ENCODE data around the gene NRF1. TPM values are rescaled to one million over a fixed set of nuclear protein-coding genes. Genes with fewer than 3 reads are reported as not detected.

NRF1 gene
- total and polyA plus RNA-seq, 2 of the 13 experiments (the other 11 are each of a cell fraction or from before 2014, with no cell fraction given), result 9.3 to 10.1 TPM

DNA sequence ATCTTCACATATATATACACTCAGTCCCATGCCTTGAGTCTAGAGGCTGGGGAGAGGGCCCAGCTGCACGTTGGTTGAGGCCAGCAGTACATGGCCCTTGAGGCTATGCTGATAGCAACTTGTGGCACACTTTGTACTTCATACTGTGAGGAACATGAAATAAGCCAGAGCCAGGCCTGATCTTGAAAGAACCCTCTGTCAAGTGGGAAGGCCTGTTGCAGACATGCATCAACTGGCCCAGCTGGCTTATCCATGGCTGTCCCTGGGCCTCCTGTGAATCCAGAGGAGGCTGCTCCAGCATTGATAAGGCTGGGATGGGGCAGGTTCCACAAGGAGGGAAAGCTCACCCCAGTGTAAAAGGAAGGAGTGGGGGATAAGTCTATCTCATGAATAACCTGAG, 140.4 kb downstream of the NRF1 start:
- 83% methylated on average over 1 of the region's 1 CpG for WGBS (ENCODE audit: low lambda C conversion rate)
- FAIRE-seq, result no peak

DNA sequence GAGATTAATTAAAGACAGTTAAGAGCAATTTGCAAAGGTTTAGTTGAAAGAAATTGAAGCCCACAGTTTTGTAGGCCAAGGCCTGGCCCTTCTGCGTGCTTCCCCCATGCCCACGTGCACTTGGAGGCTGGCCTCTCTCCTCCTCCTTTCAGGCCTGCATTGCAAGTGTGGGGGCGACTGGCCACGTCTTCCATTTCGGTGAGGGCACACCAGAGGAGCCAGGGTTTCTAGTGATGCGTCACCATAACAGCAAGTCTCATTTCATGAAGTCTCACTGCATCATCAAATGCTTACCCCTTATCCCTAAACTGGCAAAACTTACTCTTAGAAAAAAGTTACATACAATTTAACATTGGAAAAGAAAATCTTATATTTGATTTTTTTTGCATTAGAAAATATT, 141.2 kb downstream of the NRF1 start:
- ChIA-PET CTCF (ENCODE audit: low intra/inter-chr PET ratio, low total read pairs) (no interaction called here), POLR2A (no interaction called here)
- BruUV-seq (replicated peaks), result no TSS peak
- Histone ChIP-seq H3K4me3 (replicated peaks in 1 of 3; ENCODE audit: insufficient read depth in 1 of 3, low read depth in 2 of 3, low read length in 3 of 3) (no peak overlapping the region), H3K27me3 (ENCODE audit: control insufficient read depth in 1 of 2, insufficient read depth in 2 of 2, low read length in 2 of 2) (no peaks in the 10 kb centered on the region), H3K4me2 (ENCODE audit: low read depth, low read length) (no peak overlapping the region), H3K9ac (ENCODE audit: insufficient read depth, low read depth, low read length) (no peak overlapping the region), H3K9me3 (ENCODE audit: low read length) (no peaks in the 10 kb centered on the region), H3K36me3 (replicated peaks in 1 of 2; ENCODE audit: control insufficient read depth in 1 of 2, insufficient read depth in 2 of 2, low read length in 2 of 2) (peaks cover 3 to 23% of the 10 kb centered on the region in 2 experiments; a peak in 3 of 5 replicates), H3K79me2 (ENCODE audit: insufficient read depth, low read length) (no peaks in the 10 kb centered on the region), H2AFZ (ENCODE audit: low read length) (no peak overlapping the region), H3K27ac (ENCODE audit: extremely low read length, insufficient read depth, low read length) (no peak overlapping the region), H4K20me1 (ENCODE audit: insufficient read depth, low read length) (no peaks in the 10 kb centered on the region), H3K4me1 (ENCODE audit: insufficient read depth, low read length) (no peaks in the 10 kb centered on the region)
- intact Hi-C loops (cut with micrococcal nuclease; ENCODE audit: unreplicated experiment), result no loop called here
- in situ Hi-C loops (cut with HindIII; ENCODE audit: extremely low pct_ligation_motif_present, low pct_unique_long_range_greater_than_20kb), result no loop called here
- ATAC-seq, result no peak
- DNase-seq (ENCODE audit: low spot score), result no peak
- FAIRE-seq, result no peak
- WGBS (ENCODE audit: low lambda C conversion rate), result 95% methylated on average over 6 of the region's 6 CpGs
- TF ChIP-seq KDM2A (CRISPR knock-in tag; IDR thresholded peaks at IDR 0.05; ENCODE audit: borderline replicate concordance, low read depth) (no peak), ZNF562 (CRISPR knock-in tag; IDR thresholded peaks at IDR 0.05; ENCODE audit: borderline replicate concordance) (no peak), HOXA3 (CRISPR knock-in tag; IDR thresholded peaks at IDR 0.05) (no peak), GLI4 (CRISPR knock-in tag; IDR thresholded peaks at IDR 0.05; ENCODE audit: borderline replicate concordance) (no peak), NFYB (CRISPR knock-in tag; IDR thresholded peaks at IDR 0.05) (no peak), ZNF441 (CRISPR knock-in tag; IDR thresholded peaks at IDR 0.05; ENCODE audit: borderline replicate concordance) (no peak), MTF2 (CRISPR knock-in tag; IDR thresholded peaks at IDR 0.05; ENCODE audit: borderline replicate concordance) (no peak), ZNF224 (CRISPR knock-in tag; IDR thresholded peaks at IDR 0.05) (no peak)
- TF ChIP-seq, protein P1, sequence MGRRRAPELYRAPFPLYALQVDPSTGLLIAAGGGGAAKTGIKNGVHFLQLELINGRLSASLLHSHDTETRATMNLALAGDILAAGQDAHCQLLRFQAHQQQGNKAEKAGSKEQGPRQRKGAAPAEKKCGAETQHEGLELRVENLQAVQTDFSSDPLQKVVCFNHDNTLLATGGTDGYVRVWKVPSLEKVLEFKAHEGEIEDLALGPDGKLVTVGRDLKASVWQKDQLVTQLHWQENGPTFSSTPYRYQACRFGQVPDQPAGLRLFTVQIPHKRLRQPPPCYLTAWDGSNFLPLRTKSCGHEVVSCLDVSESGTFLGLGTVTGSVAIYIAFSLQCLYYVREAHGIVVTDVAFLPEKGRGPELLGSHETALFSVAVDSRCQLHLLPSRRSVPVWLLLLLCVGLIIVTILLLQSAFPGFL (CRISPR knock-in tag; IDR thresholded peaks at IDR 0.05), result no peak
- TF ChIP-seq, protein P2, sequence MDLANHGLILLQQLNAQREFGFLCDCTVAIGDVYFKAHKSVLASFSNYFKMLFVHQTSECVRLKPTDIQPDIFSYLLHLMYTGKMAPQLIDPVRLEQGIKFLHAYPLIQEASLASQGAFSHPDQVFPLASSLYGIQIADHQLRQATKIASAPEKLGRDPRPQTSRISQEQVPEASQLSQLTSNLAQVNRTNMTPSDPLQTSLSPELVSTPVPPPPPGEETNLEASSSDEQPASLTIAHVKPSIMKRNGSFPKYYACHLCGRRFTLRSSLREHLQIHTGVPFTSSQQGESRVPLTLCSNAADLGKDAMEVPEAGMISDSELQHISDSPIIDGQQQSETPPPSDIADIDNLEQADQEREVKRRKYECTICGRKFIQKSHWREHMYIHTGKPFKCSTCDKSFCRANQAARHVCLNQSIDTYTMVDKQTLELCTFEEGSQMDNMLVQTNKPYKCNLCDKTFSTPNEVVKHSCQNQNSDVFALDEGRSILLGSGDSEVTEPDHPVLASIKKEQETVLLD (CRISPR knock-in tag; IDR thresholded peaks at IDR 0.05; ENCODE audit: low read depth), result no peak
- TF ChIP-seq, protein P3, sequence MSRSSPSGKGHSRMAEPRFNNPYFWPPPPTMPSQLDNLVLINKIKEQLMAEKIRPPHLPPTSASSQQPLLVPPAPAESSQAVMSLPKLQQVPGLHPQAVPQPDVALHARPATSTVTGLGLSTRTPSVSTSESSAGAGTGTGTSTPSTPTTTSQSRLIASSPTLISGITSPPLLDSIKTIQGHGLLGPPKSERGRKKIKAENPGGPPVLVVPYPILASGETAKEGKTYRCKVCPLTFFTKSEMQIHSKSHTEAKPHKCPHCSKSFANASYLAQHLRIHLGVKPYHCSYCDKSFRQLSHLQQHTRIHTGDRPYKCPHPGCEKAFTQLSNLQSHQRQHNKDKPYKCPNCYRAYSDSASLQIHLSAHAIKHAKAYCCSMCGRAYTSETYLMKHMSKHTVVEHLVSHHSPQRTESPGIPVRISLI (CRISPR knock-in tag; IDR thresholded peaks at IDR 0.05; ENCODE audit: borderline replicate concordance), result no peak
- TF ChIP-seq, protein P4, sequence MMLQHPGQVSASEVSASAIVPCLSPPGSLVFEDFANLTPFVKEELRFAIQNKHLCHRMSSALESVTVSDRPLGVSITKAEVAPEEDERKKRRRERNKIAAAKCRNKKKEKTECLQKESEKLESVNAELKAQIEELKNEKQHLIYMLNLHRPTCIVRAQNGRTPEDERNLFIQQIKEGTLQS (CRISPR knock-in tag; IDR thresholded peaks at IDR 0.05), result no peak

More for the DNA sequence above, 140.4 kb downstream of the NRF1 start:
- TF ChIP-seq, protein P5, sequence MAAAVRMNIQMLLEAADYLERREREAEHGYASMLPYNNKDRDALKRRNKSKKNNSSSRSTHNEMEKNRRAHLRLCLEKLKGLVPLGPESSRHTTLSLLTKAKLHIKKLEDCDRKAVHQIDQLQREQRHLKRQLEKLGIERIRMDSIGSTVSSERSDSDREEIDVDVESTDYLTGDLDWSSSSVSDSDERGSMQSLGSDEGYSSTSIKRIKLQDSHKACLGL (CRISPR knock-in tag; IDR thresholded peaks at IDR 0.05), result no peak
- TF ChIP-seq ZNF468 (CRISPR knock-in tag; IDR thresholded peaks at IDR 0.05) (no peak), ZNF367 (CRISPR knock-in tag; IDR thresholded peaks at IDR 0.05; ENCODE audit: borderline replicate concordance) (no peak)
- Histone ChIP-seq H3K4me3 (replicated peaks in 1 of 3; ENCODE audit: insufficient read depth in 1 of 3, low read depth in 2 of 3, low read length in 3 of 3) (no peak overlapping the region), H3K9me3 (ENCODE audit: low read length) (no peaks in the 10 kb centered on the region), H3K4me2 (ENCODE audit: low read depth, low read length) (no peak overlapping the region), H3K27ac (ENCODE audit: extremely low read length, insufficient read depth, low read length) (no peak overlapping the region), H3K9ac (ENCODE audit: insufficient read depth, low read depth, low read length) (no peak overlapping the region), H3K4me1 (ENCODE audit: insufficient read depth, low read length) (no peaks in the 10 kb centered on the region), H4K20me1 (ENCODE audit: insufficient read depth, low read length) (no peaks in the 10 kb centered on the region), H3K36me3 (replicated peaks in 1 of 2; ENCODE audit: control insufficient read depth in 1 of 2, insufficient read depth in 2 of 2, low read length in 2 of 2) (peaks cover 6 to 32% of the 10 kb centered on the region in 2 experiments; a peak in 4 of 5 replicates), H2AFZ (ENCODE audit: low read length) (no peak overlapping the region), H3K27me3 (ENCODE audit: control insufficient read depth in 1 of 2, insufficient read depth in 2 of 2, low read length in 2 of 2) (no peaks in the 10 kb centered on the region), H3K79me2 (ENCODE audit: insufficient read depth, low read length) (no peaks in the 10 kb centered on the region)
- intact Hi-C loops (cut with micrococcal nuclease; ENCODE audit: unreplicated experiment) (no loop called here), in situ Hi-C loops (cut with HindIII; ENCODE audit: extremely low pct_ligation_motif_present, low pct_unique_long_range_greater_than_20kb) (no loop called here)
- no peak for ATAC-seq
- no TSS peak for BruUV-seq (replicated peaks)
- ChIA-PET CTCF (ENCODE audit: low intra/inter-chr PET ratio, low total read pairs) (no interaction called here), POLR2A (no interaction called here)
- no peak for DNase-seq (ENCODE audit: low spot score)
